WTC11 (cell line): ENCODE data around the gene RBM38.

ENCODE experiments used
- ATF1 ChIP-seq: sonication (generic); formaldehyde crosslinking; IDR thresholded peaks from 2 replicates; pipeline ENCODE4 v1.8.1; 2023; ENCODE audit warnings: mild to moderate bottlenecking, moderate library complexity, missing genetic modification reagents
- CTCF ChIP-seq: fragments of 200-600 bp; IDR thresholded peaks from 2 replicates; pipeline ENCODE4 v1.8.0; 2022; ENCODE audit warnings: antibody characterized with exemption
- USF1 ChIP-seq: sonication (generic); formaldehyde crosslinking; IDR thresholded peaks from 2 replicates; pipeline ENCODE4 v1.8.0; 2022; ENCODE audit warnings: mild to moderate bottlenecking, missing genetic modification reagents
- USF2 ChIP-seq: sonication (generic); formaldehyde crosslinking; IDR thresholded peaks from 2 replicates; pipeline ENCODE4 v1.8.1; 2023; ENCODE audit warnings: mild to moderate bottlenecking, missing genetic modification reagents, moderate library complexity
- ZNF219 ChIP-seq: sonication (generic); formaldehyde crosslinking; IDR thresholded peaks from 2 replicates; pipeline ENCODE4 v1.8.0; 2023; ENCODE audit warnings: missing genetic modification reagents, mild to moderate bottlenecking, borderline replicate concordance

DNA sequence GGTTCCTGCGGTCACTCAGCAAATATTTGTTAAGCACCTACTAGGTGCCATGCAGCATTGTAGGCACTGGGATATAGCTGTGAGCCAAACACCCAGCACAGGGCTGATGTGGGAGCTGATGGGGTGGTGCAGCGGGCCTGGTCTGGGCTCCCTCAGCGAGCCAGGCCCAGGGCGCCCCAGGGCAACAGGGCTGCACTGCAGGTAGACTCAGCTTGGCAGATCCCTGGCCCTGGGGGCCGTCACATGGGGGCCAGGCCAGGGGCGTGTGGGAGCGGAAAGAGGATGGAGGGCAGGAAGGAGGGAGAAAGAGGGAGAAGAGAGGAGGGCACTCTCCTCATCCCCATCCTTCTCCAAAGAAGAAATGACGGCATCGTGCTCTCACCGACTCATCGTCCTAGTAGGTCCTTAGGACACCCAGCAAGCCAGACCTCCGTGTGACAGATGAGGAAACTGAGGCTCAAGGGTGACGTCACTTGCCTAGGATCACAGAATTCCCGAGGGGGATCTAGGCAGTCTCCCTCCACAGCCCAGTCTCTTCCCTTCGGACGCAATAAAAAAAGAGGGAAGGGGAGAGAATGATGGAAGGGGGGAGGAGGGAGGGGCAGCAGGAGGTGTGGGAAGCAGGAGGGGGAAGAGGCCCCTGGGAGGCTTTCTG is 53.3 kb downstream of the RBM38 start:
- TF ChIP-seq USF2 (CRISPR knock-in tag) (no peak), CTCF (no peak), USF1 (CRISPR knock-in tag) (no peak), ATF1 (no peak), ZNF219 (no peak)
